Chondrocyte (in vitro differentiated cells): ENCODE measurements around the gene COX6A1. TPM values are rescaled to one million over a fixed set of nuclear protein-coding genes. Genes with fewer than 3 reads are reported as not detected.

Source experiments
- DNase-seq: peaks from one replicate; pipeline ENCODE4 v3.0.0; 2021; ENCODE audit warnings: mixed read lengths, low spot score
- H3K27ac Mint-ChIP-seq: one replicate; pipeline ENCODE4 v1.8.0; 2021; ENCODE audit warnings: mild to moderate bottlenecking, moderate library complexity, mixed read lengths; ENCODE audit not compliant: unreplicated experiment
- H3K27me3 Mint-ChIP-seq: 2 replicates; pipeline ENCODE4 v1.8.0; 2021; ENCODE audit warnings: low read depth, mixed read lengths
- H3K36me3 Mint-ChIP-seq: 2 replicates; pipeline ENCODE4 v1.8.0; 2021; ENCODE audit warnings: low read depth, mixed read lengths
- H3K4me1 Mint-ChIP-seq: 2 replicates; pipeline ENCODE4 v1.8.0; 2021; ENCODE audit warnings: low read depth, mild to moderate bottlenecking, mixed read lengths
- H3K4me3 Mint-ChIP-seq: one replicate; pipeline ENCODE4 v1.8.0; 2021; ENCODE audit warnings: mild to moderate bottlenecking, moderate library complexity, mixed read lengths; ENCODE audit not compliant: unreplicated experiment
- H3K9me3 Mint-ChIP-seq: 2 replicates; pipeline ENCODE4 v1.8.0; 2021; ENCODE audit warnings: low read depth, mixed read lengths
- total RNA-seq: library from RNA; stranded (reverse); gene quantifications from 3 replicates; pipeline ENCODE4 v1.2.1, GENCODE V29; 2021
- TF ChIP-seq, protein P1 (sequence below): fragments of 200-600 bp; sonication (generic); IDR thresholded peaks from 2 replicates; pipeline ENCODE4 v1.5.0; 2021; ENCODE audit warnings: antibody characterized with exemption, mild to moderate bottlenecking, moderate library complexity

The COX6A1 gene
- total RNA-seq, 1 donor from 2014 or later, result 299 TPM

DNA sequence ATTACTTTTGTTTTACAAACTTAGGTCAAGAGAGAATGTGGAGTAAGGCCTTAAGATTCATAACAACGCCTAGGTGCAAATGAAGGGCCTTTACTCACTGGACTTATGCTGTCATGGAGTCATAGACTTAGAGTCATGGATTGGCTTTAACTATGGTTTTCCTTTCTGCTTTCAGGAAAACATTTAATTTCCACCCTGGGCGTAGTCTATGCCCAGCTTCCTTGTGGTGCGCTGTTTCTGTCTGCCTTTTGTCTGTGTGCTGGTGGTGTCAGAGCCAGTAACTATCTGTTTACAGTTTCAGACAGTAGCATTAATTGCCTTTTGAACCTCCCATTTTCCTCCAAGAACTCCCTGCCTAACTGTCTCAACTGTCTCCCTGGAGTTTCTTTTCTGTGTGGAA lies 31.8 kb upstream of the COX6A1 start:
- TF ChIP-seq, protein P1, sequence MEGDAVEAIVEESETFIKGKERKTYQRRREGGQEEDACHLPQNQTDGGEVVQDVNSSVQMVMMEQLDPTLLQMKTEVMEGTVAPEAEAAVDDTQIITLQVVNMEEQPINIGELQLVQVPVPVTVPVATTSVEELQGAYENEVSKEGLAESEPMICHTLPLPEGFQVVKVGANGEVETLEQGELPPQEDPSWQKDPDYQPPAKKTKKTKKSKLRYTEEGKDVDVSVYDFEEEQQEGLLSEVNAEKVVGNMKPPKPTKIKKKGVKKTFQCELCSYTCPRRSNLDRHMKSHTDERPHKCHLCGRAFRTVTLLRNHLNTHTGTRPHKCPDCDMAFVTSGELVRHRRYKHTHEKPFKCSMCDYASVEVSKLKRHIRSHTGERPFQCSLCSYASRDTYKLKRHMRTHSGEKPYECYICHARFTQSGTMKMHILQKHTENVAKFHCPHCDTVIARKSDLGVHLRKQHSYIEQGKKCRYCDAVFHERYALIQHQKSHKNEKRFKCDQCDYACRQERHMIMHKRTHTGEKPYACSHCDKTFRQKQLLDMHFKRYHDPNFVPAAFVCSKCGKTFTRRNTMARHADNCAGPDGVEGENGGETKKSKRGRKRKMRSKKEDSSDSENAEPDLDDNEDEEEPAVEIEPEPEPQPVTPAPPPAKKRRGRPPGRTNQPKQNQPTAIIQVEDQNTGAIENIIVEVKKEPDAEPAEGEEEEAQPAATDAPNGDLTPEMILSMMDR, result no peak
- H3K4me1 Mint-ChIP-seq, result peaks cover 6% of the 10 kb centered on the region
- no peaks in the 10 kb centered on the region for H3K27me3 Mint-ChIP-seq
- no peak for DNase-seq
- H3K36me3 Mint-ChIP-seq, result no peaks in the 10 kb centered on the region
- no peak overlapping the region for H3K27ac Mint-ChIP-seq
- no peak overlapping the region for H3K4me3 Mint-ChIP-seq
- H3K9me3 Mint-ChIP-seq, result no peaks in the 10 kb centered on the region

DNA sequence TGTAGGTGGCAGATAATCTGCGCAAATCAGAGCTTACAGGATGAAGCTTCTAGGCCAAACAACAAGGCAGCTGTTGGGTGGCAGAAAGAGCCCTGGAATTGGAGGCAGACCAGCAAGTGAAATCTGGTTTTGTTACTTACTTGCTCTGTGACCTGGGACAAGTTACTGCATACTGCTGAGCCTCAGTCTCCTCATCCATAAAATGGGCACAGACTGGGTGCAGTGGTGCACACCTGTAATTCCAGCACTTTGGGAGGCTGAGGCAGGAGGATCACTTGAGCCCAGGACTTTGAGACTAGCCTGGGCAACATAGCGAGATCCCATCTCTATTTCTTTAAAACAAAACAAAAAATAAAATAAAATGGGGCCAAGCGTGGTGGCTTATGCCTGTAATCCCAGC lies 31.4 kb upstream of the COX6A1 start:
- H3K27ac Mint-ChIP-seq, result no peak overlapping the region
- TF ChIP-seq, protein P1, result no peak
- H3K4me1 Mint-ChIP-seq, result peaks cover 6% of the 10 kb centered on the region
- no peak overlapping the region for H3K4me3 Mint-ChIP-seq
- no peaks in the 10 kb centered on the region for H3K27me3 Mint-ChIP-seq
- no peaks in the 10 kb centered on the region for H3K9me3 Mint-ChIP-seq
- no peak for DNase-seq
- H3K36me3 Mint-ChIP-seq, result no peaks in the 10 kb centered on the region

DNA sequence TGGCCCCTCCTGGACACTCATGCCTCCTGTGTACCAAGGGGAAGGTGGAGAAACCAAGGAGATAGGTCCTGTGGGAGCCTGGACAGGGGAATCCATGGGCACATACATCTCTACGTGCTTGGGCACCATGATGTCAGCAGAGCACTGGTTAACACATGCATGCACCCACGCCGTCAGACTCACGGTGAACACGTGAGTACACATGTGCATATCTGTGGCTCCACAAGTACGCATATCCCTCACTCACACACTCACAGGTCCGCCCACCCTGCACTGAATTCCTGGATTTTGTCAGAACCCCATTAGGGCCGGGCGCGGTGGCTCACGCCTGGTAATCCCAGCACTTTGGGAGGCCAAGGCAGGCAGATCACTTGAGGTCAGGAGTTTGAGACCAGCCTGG lies 29.1 kb upstream of the COX6A1 start:
- TF ChIP-seq, protein P1, result no peak
- DNase-seq, result no peak
- Mint-ChIP-seq H3K4me3 (no peak overlapping the region), H3K36me3 (no peaks in the 10 kb centered on the region), H3K4me1 (no peaks in the 10 kb centered on the region), H3K27me3 (peaks cover 2% of the 10 kb centered on the region), H3K27ac (no peak overlapping the region), H3K9me3 (no peaks in the 10 kb centered on the region)

DNA sequence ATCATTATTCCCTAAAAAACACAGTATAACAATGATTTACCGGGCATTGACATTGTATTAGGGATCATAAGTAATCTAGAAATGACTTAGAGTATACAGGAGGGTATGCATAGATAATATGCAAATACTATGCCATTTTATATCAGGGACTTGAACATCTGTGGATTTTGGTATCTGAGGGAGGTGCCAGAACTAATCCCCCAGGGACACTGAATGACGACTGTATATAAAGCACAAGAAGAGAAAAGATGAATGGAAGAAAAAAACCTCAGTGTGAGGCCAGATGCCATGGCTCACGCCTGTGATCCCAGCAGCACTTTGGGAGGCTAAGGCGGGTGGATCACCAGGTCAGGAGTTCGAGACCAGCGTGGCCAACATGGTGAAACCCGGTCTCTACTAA lies 25.5 kb upstream of the COX6A1 start:
- Mint-ChIP-seq H3K27ac (no peak overlapping the region), H3K4me1 (no peaks in the 10 kb centered on the region), H3K36me3 (no peaks in the 10 kb centered on the region), H3K9me3 (no peaks in the 10 kb centered on the region), H3K4me3 (no peak overlapping the region), H3K27me3 (peaks cover 2% of the 10 kb centered on the region)
- no peak for DNase-seq
- TF ChIP-seq, protein P1, result no peak

DNA sequence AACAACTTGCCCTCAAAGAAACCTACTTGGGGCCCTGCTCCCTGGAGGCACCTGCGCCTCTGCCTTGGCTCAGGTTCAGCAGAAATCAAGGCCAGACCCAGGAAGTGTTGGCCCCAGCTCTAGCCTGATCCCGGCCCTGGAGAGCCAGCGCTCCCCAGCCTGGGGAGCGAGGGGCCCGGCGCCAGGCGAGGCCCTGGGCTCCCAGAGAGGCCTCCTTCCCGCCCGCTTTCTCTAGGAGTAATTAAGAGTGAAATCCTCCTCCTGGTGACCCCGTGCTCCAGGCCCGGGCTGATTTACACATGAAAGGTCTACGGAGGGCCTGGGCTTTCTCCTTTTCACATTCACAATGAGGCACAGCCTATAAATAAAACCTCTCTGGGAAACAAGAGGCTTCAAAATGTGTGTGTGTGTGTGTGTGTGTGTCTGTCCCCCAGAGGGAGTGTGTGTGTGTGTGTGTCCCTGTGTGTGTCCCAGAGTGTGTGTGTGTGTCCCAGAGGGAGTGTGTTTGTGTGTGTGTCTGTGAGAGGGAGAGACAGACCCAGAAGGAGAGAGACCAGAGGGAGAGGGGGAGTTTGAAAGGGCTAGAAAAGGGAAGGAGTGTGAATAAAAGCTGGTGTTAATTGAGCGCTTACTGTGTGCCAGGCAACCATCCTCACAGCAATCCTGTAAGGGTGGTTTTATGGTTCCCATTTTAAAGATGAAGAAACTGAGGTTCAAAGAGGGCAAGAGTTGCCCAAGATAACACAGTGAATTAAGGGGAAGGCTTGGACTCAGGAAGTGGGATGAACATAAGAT lies 23.8 kb upstream of the COX6A1 start:
- H3K4me3 Mint-ChIP-seq, result no peak overlapping the region
- H3K36me3 Mint-ChIP-seq, result no peaks in the 10 kb centered on the region
- TF ChIP-seq, protein P1, result no peak
- no peak for DNase-seq
- no peaks in the 10 kb centered on the region for H3K9me3 Mint-ChIP-seq
- H3K4me1 Mint-ChIP-seq, result no peaks in the 10 kb centered on the region
- peaks cover 2% of the 10 kb centered on the region for H3K27me3 Mint-ChIP-seq
- H3K27ac Mint-ChIP-seq, result no peak overlapping the region
